ENCODE data around the gene SPRED2.
"Not testable (repeated sequence)": the region's sequence is repeated elsewhere in the genome, so short reads cannot be mapped to it uniquely, and the experiment has no call there.

Gene SPRED2

DNA sequence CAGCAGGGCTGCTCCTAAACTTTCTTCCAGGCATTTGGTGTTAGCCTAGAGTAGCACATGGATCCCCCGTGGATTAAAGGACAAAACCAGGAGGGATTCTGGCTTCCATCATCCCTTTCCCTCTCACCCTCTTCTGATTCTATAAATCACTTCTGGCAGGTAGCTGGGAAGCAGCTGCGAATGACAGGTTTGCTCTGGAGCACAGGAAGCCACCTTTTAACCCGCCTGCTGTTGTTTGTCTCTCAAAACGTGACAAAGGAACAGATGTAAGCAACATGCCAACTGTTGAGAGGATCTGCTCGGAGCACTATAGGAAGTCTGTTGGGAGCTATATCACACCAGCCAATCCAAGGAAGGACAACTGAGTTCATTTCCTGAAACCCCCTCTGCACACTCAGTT, 102.9 kb downstream of the SPRED2 start:
- DNase-seq = no peak
- in situ Hi-C loops (cut with MboI; ENCODE audit: low pct_unique_long_range_greater_than_20kb, low sequenced_read_pairs) = no loop called here

DNA sequence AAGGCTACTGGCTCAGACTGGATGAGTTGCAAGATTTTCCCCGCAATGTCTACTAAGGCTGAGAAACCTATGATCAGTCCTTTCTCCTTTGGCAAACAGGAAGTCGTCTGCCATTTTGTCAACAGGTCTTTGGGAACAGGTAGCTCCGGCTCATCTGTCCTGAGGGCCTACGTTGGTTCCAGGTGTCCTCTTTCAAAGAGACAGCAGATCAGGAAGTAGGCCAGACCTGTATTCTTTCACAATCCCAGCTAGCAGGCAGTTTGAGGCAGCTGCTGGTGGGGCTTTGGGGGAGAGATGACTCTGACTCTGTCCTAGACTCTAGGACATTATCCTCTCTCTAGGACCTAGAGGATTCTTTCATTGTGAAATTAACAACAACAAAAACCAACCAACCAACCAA, 106.1 kb downstream of the SPRED2 start:
- DNase-seq = no peak
- in situ Hi-C loops (cut with MboI; ENCODE audit: low pct_unique_long_range_greater_than_20kb, low sequenced_read_pairs) = no loop called here

DNA sequence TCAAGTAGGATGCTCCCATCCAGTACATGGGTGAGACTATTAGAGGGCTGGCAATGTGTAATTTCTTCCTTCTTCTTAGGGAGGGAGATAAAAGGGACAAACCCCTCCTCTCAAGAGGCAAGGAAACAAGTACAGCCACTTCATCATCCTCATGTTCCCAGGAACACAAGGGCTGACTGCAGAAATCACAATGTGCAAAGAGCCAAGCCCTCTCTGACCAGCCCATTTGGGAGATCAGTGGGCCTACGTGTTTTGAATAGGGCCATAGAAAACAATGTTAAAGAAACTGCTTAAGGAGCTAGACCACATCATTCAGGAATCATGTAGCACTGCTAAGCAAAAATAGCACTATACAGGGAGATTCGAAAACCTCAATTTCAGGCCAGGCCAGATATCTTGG, 107.3 kb downstream of the SPRED2 start:
- in situ Hi-C loops (cut with MboI; ENCODE audit: low pct_unique_long_range_greater_than_20kb, low sequenced_read_pairs) = no loop called here
- no peak for DNase-seq

DNA sequence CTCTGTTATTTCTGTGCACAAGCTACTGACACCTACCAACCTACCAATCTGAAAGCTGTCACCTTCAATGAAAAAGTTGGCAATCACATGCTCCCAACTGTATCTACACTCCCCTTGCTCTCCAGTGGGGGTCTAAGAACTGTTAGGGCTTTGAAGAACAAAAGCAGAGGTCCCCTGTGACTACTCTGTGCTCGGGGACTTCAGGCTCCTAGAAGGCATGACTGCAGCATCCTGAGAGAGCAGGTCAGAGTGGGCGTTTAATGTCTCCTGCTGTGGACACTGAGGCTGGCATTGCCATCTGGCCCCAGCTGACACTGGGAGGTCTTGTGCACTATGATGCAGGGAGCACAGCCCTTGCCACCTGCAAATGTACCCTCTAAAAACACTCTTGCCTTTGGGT, 111.5 kb downstream of the SPRED2 start:
- in situ Hi-C loops (cut with MboI; ENCODE audit: low pct_unique_long_range_greater_than_20kb, low sequenced_read_pairs) = no loop called here
- no peak for DNase-seq

GRCh38 chr2:65320042-65320725, 112.2 kb downstream of the SPRED2 start:
- DNase-seq = no peak
- in situ Hi-C loops (cut with MboI; ENCODE audit: low pct_unique_long_range_greater_than_20kb, low sequenced_read_pairs) = no loop called here

- in situ Hi-C loops (cut with MboI; ENCODE audit: low pct_unique_long_range_greater_than_20kb, low sequenced_read_pairs) = no loop called here
- DNase-seq = no peak
Measured at GRCh38 chr2:65319674-65320041, 112.7 kb downstream of the SPRED2 start.

GRCh38 chr2:65319072-65319673, 113.2 kb downstream of the SPRED2 start:
- in situ Hi-C loops (cut with MboI; ENCODE audit: low pct_unique_long_range_greater_than_20kb, low sequenced_read_pairs) = no loop called here
- no peak for DNase-seq

DNA sequence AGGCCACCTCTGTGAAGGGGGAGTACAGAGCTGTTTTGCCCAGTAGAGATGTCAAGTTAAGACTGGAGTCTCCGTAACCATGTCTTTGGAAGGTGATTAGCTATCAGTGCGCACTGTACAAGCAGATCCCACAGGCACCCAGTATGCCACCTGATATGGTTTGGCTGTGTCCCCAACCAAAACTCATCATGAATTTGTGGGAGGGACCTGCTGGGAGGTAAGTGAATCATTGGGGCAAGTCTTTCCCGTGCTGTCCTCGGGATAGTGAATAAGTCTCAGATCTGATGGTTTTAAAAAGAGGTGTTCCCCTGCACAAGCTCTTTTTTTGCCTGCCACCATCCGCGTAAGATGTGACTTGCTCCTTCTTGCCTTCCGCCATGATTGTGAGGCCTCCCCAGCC, 114.6 kb downstream of the SPRED2 start:
- DNase-seq = no peak
- in situ Hi-C loops (cut with MboI; ENCODE audit: low pct_unique_long_range_greater_than_20kb, low sequenced_read_pairs) = no loop called here

DNA sequence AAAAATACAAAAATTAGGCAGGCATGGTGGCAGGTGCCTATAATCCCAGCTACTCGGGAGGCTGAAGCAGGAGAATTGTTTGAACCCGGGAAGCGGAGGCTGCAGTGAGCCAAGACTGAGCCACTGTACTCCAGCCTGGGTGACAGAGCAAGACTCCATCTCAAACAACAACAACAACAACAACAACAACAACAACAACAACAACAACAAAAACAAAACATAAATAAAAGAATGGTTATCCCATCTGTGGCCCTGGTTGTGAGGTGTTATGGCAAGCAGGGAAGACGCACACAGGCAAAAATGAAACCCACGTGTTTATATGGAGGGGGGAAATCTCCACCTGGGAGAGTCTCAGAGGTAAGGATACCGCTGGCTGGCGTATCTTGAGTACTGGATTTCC, 115.0 kb downstream of the SPRED2 start:
- in situ Hi-C loops (cut with MboI; ENCODE audit: low pct_unique_long_range_greater_than_20kb, low sequenced_read_pairs); DNase-seq: not testable (repeated sequence)

GRCh38 chr2:65316072-65316471, 116.3 kb downstream of the SPRED2 start:
- in situ Hi-C loops (cut with MboI; ENCODE audit: low pct_unique_long_range_greater_than_20kb, low sequenced_read_pairs) = no loop called here
- DNase-seq = no peak

GRCh38 chr2:65314801-65315441, 117.5 kb downstream of the SPRED2 start:
- DNase-seq = no peak
- in situ Hi-C loops (cut with MboI; ENCODE audit: low pct_unique_long_range_greater_than_20kb, low sequenced_read_pairs) = no loop called here

DNA sequence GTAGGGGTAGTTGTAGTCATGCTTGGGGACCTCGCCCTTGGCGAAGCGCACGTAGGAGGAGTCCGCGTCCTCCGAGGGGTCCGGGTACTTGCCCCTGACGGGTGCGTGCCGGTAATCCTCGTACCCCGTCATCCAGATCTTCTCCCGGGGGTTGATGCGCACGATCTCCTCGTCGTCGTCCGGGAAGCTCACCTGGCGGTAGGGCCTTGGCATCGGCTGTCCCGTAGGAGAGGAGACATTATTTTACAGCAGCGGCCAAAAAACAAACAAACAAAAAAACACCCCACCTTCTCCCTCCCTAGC, 118.5 kb downstream of the SPRED2 start:
- in situ Hi-C loops (cut with MboI; ENCODE audit: low pct_unique_long_range_greater_than_20kb, low sequenced_read_pairs) = no loop called here
- no peak for DNase-seq

- in situ Hi-C loops (cut with MboI; ENCODE audit: low pct_unique_long_range_greater_than_20kb, low sequenced_read_pairs) = no loop called here
Measured at GRCh38 chr2:65313126-65313953, 119.1 kb downstream of the SPRED2 start.

GRCh38 chr2:65311596-65311995, 120.8 kb downstream of the SPRED2 start:
- no peak for DNase-seq
- in situ Hi-C loops (cut with MboI; ENCODE audit: low pct_unique_long_range_greater_than_20kb, low sequenced_read_pairs) = no loop called here

More at GRCh38 chr2:65313126-65313953, 119.1 kb downstream of the SPRED2 start:
- DNase-seq = no peak

DNA sequence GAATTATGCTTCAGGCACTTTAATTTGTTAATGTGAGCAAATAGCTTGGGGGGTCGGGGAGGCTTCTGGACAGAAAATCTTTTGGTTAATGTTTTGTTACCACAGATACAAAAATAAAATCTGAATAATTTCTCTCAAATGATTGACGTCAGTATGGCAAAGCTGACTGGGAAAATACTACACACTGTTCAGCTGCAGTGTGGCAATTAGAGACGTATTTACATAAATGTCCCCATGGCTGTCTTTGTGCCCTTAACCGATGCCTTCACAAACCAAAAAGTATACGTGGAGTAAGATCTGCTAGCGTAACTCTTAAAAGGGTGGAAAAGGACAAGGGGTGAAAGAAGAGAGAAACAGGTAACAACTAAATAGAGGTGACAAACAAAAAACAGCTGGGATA, 121.3 kb downstream of the SPRED2 start:
- no peak for DNase-seq
- in situ Hi-C loops (cut with MboI; ENCODE audit: low pct_unique_long_range_greater_than_20kb, low sequenced_read_pairs) = no loop called here

DNA sequence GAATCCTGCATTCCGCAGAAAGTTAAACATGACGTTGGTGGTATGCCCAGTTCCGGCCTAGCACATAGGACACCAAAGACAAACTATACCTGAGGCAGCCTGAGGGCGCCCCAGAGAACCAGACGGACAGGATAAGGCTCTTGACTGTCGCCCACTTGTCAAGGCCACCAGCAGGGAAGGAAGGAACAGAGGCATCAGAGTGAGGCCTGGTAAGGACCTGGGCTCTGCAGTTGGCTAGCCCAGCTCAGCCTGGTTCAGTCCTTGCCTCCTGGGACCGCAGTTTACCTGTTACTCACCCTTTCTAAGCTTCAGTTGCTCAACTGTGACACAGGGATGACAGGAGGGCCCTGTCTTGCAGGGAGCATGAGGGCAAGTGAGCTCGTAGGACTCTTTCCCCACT, 122.7 kb downstream of the SPRED2 start:
- no peak for DNase-seq

DNA sequence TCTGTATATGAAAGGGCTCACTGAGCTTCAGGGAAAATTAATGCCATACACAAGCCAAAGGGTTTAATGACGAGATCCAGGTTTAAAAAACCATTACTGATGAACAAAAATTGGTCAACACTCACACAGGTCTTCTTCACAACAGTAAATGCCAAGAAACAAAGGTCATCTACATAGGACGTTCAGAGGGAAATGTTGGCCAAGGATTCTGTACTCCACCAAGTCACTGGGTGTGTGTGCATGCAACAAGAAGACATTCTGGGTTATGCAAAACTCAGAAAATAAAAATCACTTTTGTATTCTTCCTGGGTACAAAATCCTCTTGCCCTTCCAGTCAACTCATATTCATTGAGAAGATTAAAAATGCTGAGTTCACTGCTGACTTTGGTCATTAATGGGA, 126.5 kb downstream of the SPRED2 start:
- in situ Hi-C loops (cut with MboI; ENCODE audit: low pct_unique_long_range_greater_than_20kb, low sequenced_read_pairs) = no loop called here
- no peak for DNase-seq

More for the DNA sequence above, 122.7 kb downstream of the SPRED2 start:
- in situ Hi-C loops (cut with MboI; ENCODE audit: low pct_unique_long_range_greater_than_20kb, low sequenced_read_pairs) = no loop called here

DNA sequence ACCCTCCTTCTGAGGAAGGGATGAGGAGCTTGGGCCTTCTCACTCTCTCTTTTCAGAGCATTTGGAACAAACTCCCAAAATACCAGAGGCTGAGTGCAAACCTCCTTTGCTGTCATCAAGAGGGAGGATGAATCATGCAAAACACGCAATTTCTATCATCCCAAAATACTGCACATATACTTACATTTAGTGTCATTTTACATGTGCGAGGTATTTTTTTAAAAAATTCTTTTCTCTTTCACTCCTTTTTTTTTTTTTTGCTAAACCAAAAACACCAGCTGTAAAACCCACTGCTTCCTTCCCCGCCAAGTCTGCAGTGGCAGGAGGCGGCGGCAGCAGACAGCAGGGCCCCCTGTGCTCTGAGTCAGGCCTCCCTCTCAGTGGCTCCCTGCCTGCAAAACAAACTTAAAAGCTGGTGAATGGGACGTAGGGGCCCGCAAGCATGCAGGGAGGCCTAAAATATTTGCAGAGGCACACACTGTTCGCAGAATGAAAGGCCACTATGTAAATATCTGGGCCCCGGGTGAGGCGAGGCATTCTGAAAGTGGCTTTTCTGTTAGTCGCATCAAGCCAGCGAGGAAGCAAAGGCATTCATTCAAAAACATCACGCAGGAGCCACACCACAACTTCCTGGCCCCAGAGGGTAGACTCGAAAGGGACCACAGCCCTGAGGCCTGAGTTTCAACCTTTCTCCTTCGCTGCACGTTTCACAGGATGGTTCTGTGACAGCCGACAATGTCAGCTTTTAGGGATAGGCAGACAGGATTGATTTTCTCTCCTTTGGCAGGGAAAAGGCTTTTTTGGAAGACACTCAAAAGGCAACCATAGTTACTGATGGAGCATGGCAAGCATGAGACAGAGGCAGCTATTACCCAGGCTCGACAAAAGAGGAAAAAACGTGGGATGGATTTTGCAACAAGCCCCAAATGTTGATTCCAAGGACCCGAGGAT, 131.4 kb downstream of the SPRED2 start:
- DNase-seq = peak; percentile 77

GRCh38 chr2:65300134-65300760, 132.2 kb downstream of the SPRED2 start:
- in situ Hi-C loops (cut with MboI; ENCODE audit: low pct_unique_long_range_greater_than_20kb, low sequenced_read_pairs) = no loop called here
- no peak for DNase-seq

More for the DNA sequence above, 131.4 kb downstream of the SPRED2 start:
- in situ Hi-C loops (cut with MboI; ENCODE audit: low pct_unique_long_range_greater_than_20kb, low sequenced_read_pairs) = no loop called here
